ENCODE measurements around the gene HHIP. TPM values are rescaled to one million over a fixed set of nuclear protein-coding genes. Genes with fewer than 3 reads are reported as not detected.

HHIP gene
- total and polyA plus RNA-seq, 2 donors from 2014 or later = 0.85 to 2.5 TPM

GRCh38 chr4:144710526-144710912 lies 64.6 kb downstream of the HHIP start:
- TF ChIP-seq, protein P1, sequence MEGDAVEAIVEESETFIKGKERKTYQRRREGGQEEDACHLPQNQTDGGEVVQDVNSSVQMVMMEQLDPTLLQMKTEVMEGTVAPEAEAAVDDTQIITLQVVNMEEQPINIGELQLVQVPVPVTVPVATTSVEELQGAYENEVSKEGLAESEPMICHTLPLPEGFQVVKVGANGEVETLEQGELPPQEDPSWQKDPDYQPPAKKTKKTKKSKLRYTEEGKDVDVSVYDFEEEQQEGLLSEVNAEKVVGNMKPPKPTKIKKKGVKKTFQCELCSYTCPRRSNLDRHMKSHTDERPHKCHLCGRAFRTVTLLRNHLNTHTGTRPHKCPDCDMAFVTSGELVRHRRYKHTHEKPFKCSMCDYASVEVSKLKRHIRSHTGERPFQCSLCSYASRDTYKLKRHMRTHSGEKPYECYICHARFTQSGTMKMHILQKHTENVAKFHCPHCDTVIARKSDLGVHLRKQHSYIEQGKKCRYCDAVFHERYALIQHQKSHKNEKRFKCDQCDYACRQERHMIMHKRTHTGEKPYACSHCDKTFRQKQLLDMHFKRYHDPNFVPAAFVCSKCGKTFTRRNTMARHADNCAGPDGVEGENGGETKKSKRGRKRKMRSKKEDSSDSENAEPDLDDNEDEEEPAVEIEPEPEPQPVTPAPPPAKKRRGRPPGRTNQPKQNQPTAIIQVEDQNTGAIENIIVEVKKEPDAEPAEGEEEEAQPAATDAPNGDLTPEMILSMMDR (IDR thresholded peaks at IDR 0.05; ENCODE audit: borderline replicate concordance, extremely low read depth, insufficient read depth) = no peak
- no peaks in the 10 kb centered on the region for H3K4me1 ChIP-seq (ENCODE audit: control insufficient read depth in 2 of 3, insufficient read depth in 2 of 3, low read depth in 1 of 3, low read length in 3 of 3)
- no peak overlapping the region for H3K4me3 ChIP-seq (ENCODE audit: low read length in 3 of 3)
- H3K36me3 ChIP-seq (ENCODE audit: control insufficient read depth in 2 of 3, insufficient read depth in 3 of 3, low read length in 3 of 3) = no peaks in the 10 kb centered on the region
- no peak overlapping the region for H3K9ac ChIP-seq (ENCODE audit: low read length in 3 of 3)
- intact Hi-C loops (cut with DNase I) = no loop called here
- DNase-seq (no peak), FAIRE-seq (no peak)
- no peaks in the 10 kb centered on the region for H3K27me3 ChIP-seq (ENCODE audit: control insufficient read depth, insufficient read depth, low read length)
- H3K27ac ChIP-seq (ENCODE audit: low read depth in 2 of 2, low read length in 2 of 2) = no peak overlapping the region
- H3K9me3 ChIP-seq (ENCODE audit: control insufficient read depth in 2 of 3, insufficient read depth in 1 of 3, low read length in 3 of 3) = no peaks in the 10 kb centered on the region

GRCh38 chr4:144711700-144712456 lies 65.9 kb downstream of the HHIP start:
- H3K4me3 ChIP-seq (ENCODE audit: low read length in 3 of 3) = no peak overlapping the region
- no peak overlapping the region for H3K27ac ChIP-seq (ENCODE audit: low read depth in 2 of 2, low read length in 2 of 2)
- no peaks in the 10 kb centered on the region for H3K27me3 ChIP-seq (ENCODE audit: control insufficient read depth, insufficient read depth, low read length)
- DNase-seq = no peak
- no peaks in the 10 kb centered on the region for H3K9me3 ChIP-seq (ENCODE audit: control insufficient read depth in 2 of 3, insufficient read depth in 1 of 3, low read length in 3 of 3)
- no peak for FAIRE-seq
- no peaks in the 10 kb centered on the region for H3K36me3 ChIP-seq (ENCODE audit: control insufficient read depth in 2 of 3, insufficient read depth in 3 of 3, low read length in 3 of 3)
- no peak overlapping the region for H3K9ac ChIP-seq (ENCODE audit: low read length in 3 of 3)
- H3K4me1 ChIP-seq (ENCODE audit: control insufficient read depth in 2 of 3, insufficient read depth in 2 of 3, low read depth in 1 of 3, low read length in 3 of 3) = no peaks in the 10 kb centered on the region
- intact Hi-C loops (cut with DNase I) = no loop called here
- TF ChIP-seq, protein P1 (IDR thresholded peaks at IDR 0.05; ENCODE audit: borderline replicate concordance, extremely low read depth, insufficient read depth) = no peak

DNA sequence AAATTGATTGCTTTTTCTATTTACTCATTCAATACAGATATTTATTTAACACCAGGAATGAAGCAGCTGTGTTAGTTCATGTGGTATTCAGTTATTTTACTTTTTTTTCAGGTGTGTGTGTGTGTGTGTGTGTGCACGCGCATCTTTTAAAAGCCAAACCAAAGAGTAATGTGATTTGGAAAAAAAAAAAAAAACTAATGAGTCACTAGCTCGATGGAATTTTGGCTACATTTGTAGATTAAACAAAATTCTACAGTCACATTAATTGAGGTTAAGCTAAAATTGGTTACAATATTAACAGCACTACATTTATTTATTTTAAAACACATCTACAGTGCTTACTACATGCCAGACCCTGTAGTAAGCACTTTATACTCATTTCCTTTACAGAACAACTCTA lies 66.8 kb downstream of the HHIP start:
- TF ChIP-seq, protein P1 (IDR thresholded peaks at IDR 0.05; ENCODE audit: borderline replicate concordance, extremely low read depth, insufficient read depth) = no peak
- H3K27me3 ChIP-seq (ENCODE audit: control insufficient read depth, insufficient read depth, low read length) = no peaks in the 10 kb centered on the region
- no peak for FAIRE-seq
- H3K4me3 ChIP-seq (ENCODE audit: low read length in 3 of 3) = no peak overlapping the region
- intact Hi-C loops (cut with DNase I) = no loop called here
- no peaks in the 10 kb centered on the region for H3K4me1 ChIP-seq (ENCODE audit: control insufficient read depth in 2 of 3, insufficient read depth in 2 of 3, low read depth in 1 of 3, low read length in 3 of 3)
- no peak overlapping the region for H3K27ac ChIP-seq (ENCODE audit: low read depth in 2 of 2, low read length in 2 of 2)
- H3K9ac ChIP-seq (ENCODE audit: low read length in 3 of 3) = no peak overlapping the region
- no peaks in the 10 kb centered on the region for H3K9me3 ChIP-seq (ENCODE audit: control insufficient read depth in 2 of 3, insufficient read depth in 1 of 3, low read length in 3 of 3)
- DNase-seq = no peak
- no peaks in the 10 kb centered on the region for H3K36me3 ChIP-seq (ENCODE audit: control insufficient read depth in 2 of 3, insufficient read depth in 3 of 3, low read length in 3 of 3)

Measured in kidney (tissue), 14 donors.